22Rv1 (cell line): ENCODE measurements around the gene CHCHD5.

ENCODE experiments used
- ZFX ChIP-seq: fragments of 450-650 bp; IDR thresholded peaks from 2 replicates; pipeline ENCODE4 v1.6.1; 2017; ENCODE audit warnings: antibody characterized with exemption, borderline replicate concordance
- TF ChIP-seq, protein P1 (sequence below): fragments of 450-650 bp; IDR thresholded peaks from 2 replicates; pipeline ENCODE4 v1.5.1; 2017; ENCODE audit warnings: mild to moderate bottlenecking

DNA sequence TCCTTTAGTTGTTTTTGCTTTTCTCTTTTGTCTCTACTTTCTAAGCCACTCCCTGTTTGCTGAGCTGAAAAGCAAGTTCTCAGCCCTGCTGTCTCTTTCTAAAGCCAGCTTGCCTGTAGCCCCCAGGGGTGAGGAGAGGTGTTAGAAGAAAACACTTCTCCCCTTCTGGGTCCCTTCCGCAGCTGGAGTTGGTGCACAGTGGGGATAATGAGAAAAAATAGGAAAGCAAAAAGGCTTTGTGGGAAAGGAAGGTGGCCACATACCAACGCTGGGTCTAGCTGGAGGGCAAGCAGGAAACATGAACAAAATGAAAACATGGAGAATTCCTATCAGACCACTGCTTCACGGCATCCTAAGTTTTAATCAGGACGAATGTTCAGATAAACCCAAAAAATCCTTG is 45.9 kb downstream of the CHCHD5 start:
- TF ChIP-seq, protein P1, sequence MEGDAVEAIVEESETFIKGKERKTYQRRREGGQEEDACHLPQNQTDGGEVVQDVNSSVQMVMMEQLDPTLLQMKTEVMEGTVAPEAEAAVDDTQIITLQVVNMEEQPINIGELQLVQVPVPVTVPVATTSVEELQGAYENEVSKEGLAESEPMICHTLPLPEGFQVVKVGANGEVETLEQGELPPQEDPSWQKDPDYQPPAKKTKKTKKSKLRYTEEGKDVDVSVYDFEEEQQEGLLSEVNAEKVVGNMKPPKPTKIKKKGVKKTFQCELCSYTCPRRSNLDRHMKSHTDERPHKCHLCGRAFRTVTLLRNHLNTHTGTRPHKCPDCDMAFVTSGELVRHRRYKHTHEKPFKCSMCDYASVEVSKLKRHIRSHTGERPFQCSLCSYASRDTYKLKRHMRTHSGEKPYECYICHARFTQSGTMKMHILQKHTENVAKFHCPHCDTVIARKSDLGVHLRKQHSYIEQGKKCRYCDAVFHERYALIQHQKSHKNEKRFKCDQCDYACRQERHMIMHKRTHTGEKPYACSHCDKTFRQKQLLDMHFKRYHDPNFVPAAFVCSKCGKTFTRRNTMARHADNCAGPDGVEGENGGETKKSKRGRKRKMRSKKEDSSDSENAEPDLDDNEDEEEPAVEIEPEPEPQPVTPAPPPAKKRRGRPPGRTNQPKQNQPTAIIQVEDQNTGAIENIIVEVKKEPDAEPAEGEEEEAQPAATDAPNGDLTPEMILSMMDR, result no peak
- no peak for TF ChIP-seq ZFX
